Measurements from ENCODE around the gene ELP2. TPM values are rescaled to one million over a fixed set of nuclear protein-coding genes. Genes with fewer than 3 reads are reported as not detected.

The ELP2 gene
- total and polyA plus RNA-seq, 9 of the 15 experiments (the other 6 are each of a cell fraction or from before 2014, with no cell fraction given), result 76.8 to 192 (median 140) TPM

- TF ChIP-seq RCOR1 (IDR thresholded peaks at IDR 0.05; ENCODE audit: borderline replicate concordance in 1 of 2, low read depth in 2 of 2, low read length in 2 of 2) (0 out of 4 replicates have a peak, but pooled peaks of 1 of the 2 experiments have one; percentile 12), DPF2 (IDR thresholded peaks at IDR 0.05) (0 out of 2 replicates have a peak, but pooled peaks have one; percentile 36), USF1 (CRISPR knock-in tag; IDR thresholded peaks at IDR 0.05) (peak; percentile 74), SMC3 (conservative IDR thresholded peaks at IDR 0.05; ENCODE audit: insufficient read depth, low read depth, low read length) (no peak), ETV5 (CRISPR knock-in tag; IDR thresholded peaks at IDR 0.05; ENCODE audit: low read depth) (0 out of 2 replicates have a peak, but pooled peaks have one; percentile 34), ZC3H11A (IDR thresholded peaks at IDR 0.05; ENCODE audit: low read depth, low read length) (no peak), TCF3 (CRISPR knock-in tag; IDR thresholded peaks at IDR 0.05) (peak; percentile 65)
Measured at GRCh38 chr18:36212301-36213171, 82.8 kb downstream of the ELP2 start (continued).

- Histone ChIP-seq H3K36me3 (ENCODE audit: control insufficient read depth, insufficient read depth, low read length) (peaks cover 21% of the 10 kb centered on the region; the same call in 2 of the 3 replicates), H3K9me1 (ENCODE audit: control insufficient read depth, insufficient read depth, low read length) (peaks cover 3% of the 10 kb centered on the region), H2AFZ (ENCODE audit: low read depth, low read length) (no peak overlapping the region), H4K20me1 (replicated peaks; ENCODE audit: control insufficient read depth, insufficient read depth, low read length) (no peaks in the 10 kb centered on the region), H3K4me1 (replicated peaks in 1 of 2; ENCODE audit: control insufficient read depth in 2 of 2, insufficient read depth in 2 of 2, low read length in 2 of 2) (peaks cover 8 to 14% of the 10 kb centered on the region in 2 experiments; a peak in 3 of 5 replicates), H3K9ac (ENCODE audit: insufficient read depth in 1 of 2, low read depth in 2 of 2, low read length in 2 of 2) (no peak overlapping the region), H3K9me3 (replicated peaks; ENCODE audit: control insufficient read depth, insufficient read depth, low read depth, low read length) (no peaks in the 10 kb centered on the region), H3K27ac (ENCODE audit: extremely low read depth, low read depth, low read length) (no peak overlapping the region), H3K4me3 (no peak overlapping the region), H3K79me2 (ENCODE audit: control insufficient read depth, insufficient read depth, low read length) (no peaks in the 10 kb centered on the region), H3K4me2 (ENCODE audit: insufficient read depth, low read length) (no peak overlapping the region), H3K27me3 (ENCODE audit: control insufficient read depth in 2 of 2, insufficient read depth in 2 of 2, low read length in 2 of 2) (no peaks in the 10 kb centered on the region)
- no TSS peak for BruUV-seq (replicated peaks)
- CTCF ChIA-PET (ENCODE audit: low intra/inter-chr PET ratio), result no interaction called here
- no peak for FAIRE-seq
- ATAC-seq, result no peak
- in situ Hi-C loops (cut with MboI) (no loop called here), intact Hi-C loops (cut with micrococcal nuclease) (no loop called here)
- TF ChIP-seq, protein P1, sequence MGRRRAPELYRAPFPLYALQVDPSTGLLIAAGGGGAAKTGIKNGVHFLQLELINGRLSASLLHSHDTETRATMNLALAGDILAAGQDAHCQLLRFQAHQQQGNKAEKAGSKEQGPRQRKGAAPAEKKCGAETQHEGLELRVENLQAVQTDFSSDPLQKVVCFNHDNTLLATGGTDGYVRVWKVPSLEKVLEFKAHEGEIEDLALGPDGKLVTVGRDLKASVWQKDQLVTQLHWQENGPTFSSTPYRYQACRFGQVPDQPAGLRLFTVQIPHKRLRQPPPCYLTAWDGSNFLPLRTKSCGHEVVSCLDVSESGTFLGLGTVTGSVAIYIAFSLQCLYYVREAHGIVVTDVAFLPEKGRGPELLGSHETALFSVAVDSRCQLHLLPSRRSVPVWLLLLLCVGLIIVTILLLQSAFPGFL (CRISPR knock-in tag; IDR thresholded peaks at IDR 0.05), result no peak
- TF ChIP-seq, protein P2, sequence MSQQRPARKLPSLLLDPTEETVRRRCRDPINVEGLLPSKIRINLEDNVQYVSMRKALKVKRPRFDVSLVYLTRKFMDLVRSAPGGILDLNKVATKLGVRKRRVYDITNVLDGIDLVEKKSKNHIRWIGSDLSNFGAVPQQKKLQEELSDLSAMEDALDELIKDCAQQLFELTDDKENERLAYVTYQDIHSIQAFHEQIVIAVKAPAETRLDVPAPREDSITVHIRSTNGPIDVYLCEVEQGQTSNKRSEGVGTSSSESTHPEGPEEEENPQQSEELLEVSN (IDR thresholded peaks at IDR 0.05; ENCODE audit: borderline replicate concordance in 1 of 2, extremely low read depth in 1 of 2, insufficient read depth in 1 of 2, insufficient read length in 1 of 2, low read depth in 1 of 2, low read length in 1 of 2, poor library complexity in 1 of 2, severe bottlenecking in 1 of 2), result no peak
- TF ChIP-seq ARNT (IDR thresholded peaks at IDR 0.05) (no peak), SMARCA4 (IDR thresholded peaks at IDR 0.05) (no peak), ZNF134 (CRISPR knock-in tag; conservative IDR thresholded peaks at IDR 0.05) (no peak), DDX20 (tag; IDR thresholded peaks at IDR 0.05; ENCODE audit: low read depth) (no peak), FOXA3 (CRISPR knock-in tag; conservative IDR thresholded peaks at IDR 0.05 in 1 of 2, IDR thresholded peaks at IDR 0.05 in 1 of 2) (no peak)
- DNase-seq (ENCODE audit: extremely low read depth in 1 of 4, low spot score in 3 of 4), result no peak
- POLR2A ChIA-PET, result interaction anchor here (0.8 kb wide), 1 partner anchor 17 kb away, joined by 3 read pairs; no protein-coding TSS in a partner anchor
- WGBS (ENCODE audit: insufficient coverage, low coverage, missing lambda C conversion rate), result 73% methylated on average over 8 of the region's 8 CpGs
Measured at GRCh38 chr18:36214811-36215210, 85.1 kb downstream of the ELP2 start.

All from K562 (cell line).